Liver (tissue), 3 donors: Measurements from ENCODE around the gene PIPOX.

Source experiments
- EGR1 ChIP-seq, 2 donors: IDR thresholded peaks; 2 replicates each; pipeline ENCODE4 v1.6.1; 2016 to 2018; ENCODE audit warnings: antibody characterized with exemption in 2 of 2, low read depth in 2 of 2
- GABPA ChIP-seq, 2 donors: IDR thresholded peaks in 1 of 2; conservative IDR thresholded peaks in 1 of 2; 2 replicates each; pipeline ENCODE4 v1.6.1; 2016; ENCODE audit warnings: antibody characterized with exemption in 2 of 2, mild to moderate bottlenecking in 1 of 2, moderate library complexity in 1 of 2
- TF ChIP-seq, protein P1 (sequence below): fragments of 150-350 bp; IDR thresholded peaks from 2 replicates; pipeline ENCODE4 v1.5.1; 2017; ENCODE audit warnings: improper control_type of control experiment, low read depth, low read length; ENCODE audit not compliant: missing input control
- TF ChIP-seq, protein P2 (sequence below): IDR thresholded peaks from 2 replicates; pipeline ENCODE4 v1.6.1; 2016; ENCODE audit warnings: antibody characterized with exemption
- donor health status: healthy.
- donor health status: healthy.

DNA sequence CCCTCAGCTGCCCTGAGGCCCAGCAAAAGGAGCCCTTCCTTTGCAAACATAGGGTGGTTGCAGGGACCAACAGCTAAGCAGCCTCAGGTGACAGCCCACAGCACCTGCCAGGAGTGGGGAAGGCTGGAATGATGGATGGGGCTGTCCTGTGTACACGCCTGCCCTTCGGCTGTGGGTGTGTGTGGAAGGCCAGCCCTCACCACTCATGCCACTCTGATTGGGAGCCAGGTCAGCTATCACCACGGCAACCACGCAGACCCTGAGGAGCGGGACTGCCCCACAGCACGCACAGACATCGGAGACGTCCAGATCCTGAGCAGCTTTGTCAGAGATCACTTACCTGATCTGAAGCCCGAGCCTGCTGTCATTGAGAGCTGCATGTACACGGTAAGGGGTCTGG is 11.9 kb downstream of the PIPOX start:
- TF ChIP-seq, protein P1, sequence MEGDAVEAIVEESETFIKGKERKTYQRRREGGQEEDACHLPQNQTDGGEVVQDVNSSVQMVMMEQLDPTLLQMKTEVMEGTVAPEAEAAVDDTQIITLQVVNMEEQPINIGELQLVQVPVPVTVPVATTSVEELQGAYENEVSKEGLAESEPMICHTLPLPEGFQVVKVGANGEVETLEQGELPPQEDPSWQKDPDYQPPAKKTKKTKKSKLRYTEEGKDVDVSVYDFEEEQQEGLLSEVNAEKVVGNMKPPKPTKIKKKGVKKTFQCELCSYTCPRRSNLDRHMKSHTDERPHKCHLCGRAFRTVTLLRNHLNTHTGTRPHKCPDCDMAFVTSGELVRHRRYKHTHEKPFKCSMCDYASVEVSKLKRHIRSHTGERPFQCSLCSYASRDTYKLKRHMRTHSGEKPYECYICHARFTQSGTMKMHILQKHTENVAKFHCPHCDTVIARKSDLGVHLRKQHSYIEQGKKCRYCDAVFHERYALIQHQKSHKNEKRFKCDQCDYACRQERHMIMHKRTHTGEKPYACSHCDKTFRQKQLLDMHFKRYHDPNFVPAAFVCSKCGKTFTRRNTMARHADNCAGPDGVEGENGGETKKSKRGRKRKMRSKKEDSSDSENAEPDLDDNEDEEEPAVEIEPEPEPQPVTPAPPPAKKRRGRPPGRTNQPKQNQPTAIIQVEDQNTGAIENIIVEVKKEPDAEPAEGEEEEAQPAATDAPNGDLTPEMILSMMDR: no peak
- TF ChIP-seq GABPA (IDR thresholded peaks at IDR 0.05 in 1 of 2, conservative IDR thresholded peaks at IDR 0.05 in 1 of 2) (no peak), EGR1 (IDR thresholded peaks at IDR 0.05; ENCODE audit: low read depth in 2 of 2) (no peak)
- TF ChIP-seq, protein P2, sequence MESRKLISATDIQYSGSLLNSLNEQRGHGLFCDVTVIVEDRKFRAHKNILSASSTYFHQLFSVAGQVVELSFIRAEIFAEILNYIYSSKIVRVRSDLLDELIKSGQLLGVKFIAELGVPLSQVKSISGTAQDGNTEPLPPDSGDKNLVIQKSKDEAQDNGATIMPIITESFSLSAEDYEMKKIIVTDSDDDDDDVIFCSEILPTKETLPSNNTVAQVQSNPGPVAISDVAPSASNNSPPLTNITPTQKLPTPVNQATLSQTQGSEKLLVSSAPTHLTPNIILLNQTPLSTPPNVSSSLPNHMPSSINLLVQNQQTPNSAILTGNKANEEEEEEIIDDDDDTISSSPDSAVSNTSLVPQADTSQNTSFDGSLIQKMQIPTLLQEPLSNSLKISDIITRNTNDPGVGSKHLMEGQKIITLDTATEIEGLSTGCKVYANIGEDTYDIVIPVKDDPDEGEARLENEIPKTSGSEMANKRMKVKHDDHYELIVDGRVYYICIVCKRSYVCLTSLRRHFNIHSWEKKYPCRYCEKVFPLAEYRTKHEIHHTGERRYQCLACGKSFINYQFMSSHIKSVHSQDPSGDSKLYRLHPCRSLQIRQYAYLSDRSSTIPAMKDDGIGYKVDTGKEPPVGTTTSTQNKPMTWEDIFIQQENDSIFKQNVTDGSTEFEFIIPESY: no peak
